Mucosa of descending colon (tissue), 3 donors: ENCODE measurements around the gene EMC10. TPM values are rescaled to one million over a fixed set of nuclear protein-coding genes. Genes with fewer than 3 reads are reported as not detected.
"Not testable (repeated sequence)": the region's sequence is repeated elsewhere in the genome, so short reads cannot be mapped to it uniquely, and the experiment has no call there.

Experiments
- ATAC-seq: fragments of 200-7000 bp; cut with Tn5 transposase; one replicate; pipeline ENCODE4 v1.9.1; 2020; ENCODE audit warnings: mild to moderate bottlenecking, moderate library complexity
- DNase-seq, 3 donors: peaks; one replicate each; pipeline ENCODE4 v3.0.0-alpha.2; 2020
- H3K36me3 ChIP-seq: fragments of 200-600 bp; one replicate; pipeline ENCODE4 v1.8.0; 2021; ENCODE audit warnings: low read depth, mild to moderate bottlenecking
- H3K4me1 ChIP-seq: fragments of 200-600 bp; one replicate; pipeline ENCODE4 v1.8.0; 2021; ENCODE audit warnings: low read depth, mild to moderate bottlenecking
- H3K4me3 ChIP-seq: fragments of 200-600 bp; one replicate; pipeline ENCODE4 v1.8.0; 2021; ENCODE audit warnings: mild to moderate bottlenecking
- H3K9me3 ChIP-seq: fragments of 200-600 bp; one replicate; pipeline ENCODE4 v1.8.0; 2021; ENCODE audit warnings: mild to moderate bottlenecking
- intact Hi-C, 2 donors: fragments of 100-400 bp; cut with DNase I in 1 of 2; cut with micrococcal nuclease in 1 of 2; formaldehyde crosslinking; loops; one replicate each; pipeline versions ENCODE4 v1.11.0 to v1.11.1; 2022; cut with DNase I, micrococcal nuclease
- total RNA-seq, 3 donors: library from RNA; stranded (reverse); fragmentation: NEBNext Ultra II Directional in 2 of 3; extraction: Animal tissue kit (Norgen Biotek cat#: 25700) in 2 of 3; gene quantifications; one replicate each; pipeline versions ENCODE4 v1.2.1 to v1.2.4, GENCODE V29; 2021 to 2023
- TF ChIP-seq, protein P1 (sequence below): fragments of 200-600 bp; IDR thresholded peaks from one replicate; pipeline ENCODE4 v1.8.0; 2022; ENCODE audit warnings: antibody characterized with exemption, mild to moderate bottlenecking
- donor health status: DM: no; HTN: no; CAD: no; lungs with moderate emphysema.
- donor health status: DM: no; HTN: no; CAD: no.
- donor health status: DM: no; HTN: yes; CAD: no.

The EMC10 gene
- total RNA-seq, 3 donors from 2014 or later: 79.6 to 121 (median 108) TPM

DNA sequence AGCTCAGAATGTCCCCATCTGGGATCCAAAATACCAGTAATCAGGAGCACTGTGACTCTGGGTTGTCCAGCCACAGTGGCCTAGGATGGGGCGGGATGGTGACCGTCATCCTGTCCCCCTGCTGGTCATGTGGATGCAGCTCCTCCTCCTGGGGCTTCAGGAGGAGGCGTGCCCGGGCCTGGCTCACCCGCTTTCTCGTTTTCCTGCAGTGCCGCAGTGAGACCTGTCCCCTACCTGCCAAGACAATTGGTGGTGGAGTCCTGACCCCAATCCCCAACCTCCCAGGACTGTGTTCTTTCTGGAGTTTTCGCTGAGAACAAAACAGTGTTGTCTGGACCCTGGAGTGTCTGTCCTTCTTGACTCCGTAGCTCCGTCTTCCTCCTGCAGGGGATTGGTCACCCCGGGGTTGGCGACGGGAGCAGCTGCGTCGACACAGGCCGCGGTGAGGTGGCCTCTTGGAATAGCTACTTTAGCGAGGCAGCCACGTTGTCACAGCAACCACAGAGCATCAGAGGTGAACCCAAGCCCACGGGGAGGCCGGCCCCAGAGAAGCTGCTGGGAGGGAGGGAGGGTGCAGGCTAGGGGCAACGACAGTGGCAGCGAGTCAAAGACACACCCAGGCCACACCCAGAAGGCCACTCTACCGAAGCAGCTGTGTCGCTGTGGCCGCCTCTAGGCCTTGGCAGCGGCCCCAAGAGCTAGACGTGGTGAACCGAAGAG is 10.2 kb upstream of the EMC10 start:
- TF ChIP-seq, protein P1, sequence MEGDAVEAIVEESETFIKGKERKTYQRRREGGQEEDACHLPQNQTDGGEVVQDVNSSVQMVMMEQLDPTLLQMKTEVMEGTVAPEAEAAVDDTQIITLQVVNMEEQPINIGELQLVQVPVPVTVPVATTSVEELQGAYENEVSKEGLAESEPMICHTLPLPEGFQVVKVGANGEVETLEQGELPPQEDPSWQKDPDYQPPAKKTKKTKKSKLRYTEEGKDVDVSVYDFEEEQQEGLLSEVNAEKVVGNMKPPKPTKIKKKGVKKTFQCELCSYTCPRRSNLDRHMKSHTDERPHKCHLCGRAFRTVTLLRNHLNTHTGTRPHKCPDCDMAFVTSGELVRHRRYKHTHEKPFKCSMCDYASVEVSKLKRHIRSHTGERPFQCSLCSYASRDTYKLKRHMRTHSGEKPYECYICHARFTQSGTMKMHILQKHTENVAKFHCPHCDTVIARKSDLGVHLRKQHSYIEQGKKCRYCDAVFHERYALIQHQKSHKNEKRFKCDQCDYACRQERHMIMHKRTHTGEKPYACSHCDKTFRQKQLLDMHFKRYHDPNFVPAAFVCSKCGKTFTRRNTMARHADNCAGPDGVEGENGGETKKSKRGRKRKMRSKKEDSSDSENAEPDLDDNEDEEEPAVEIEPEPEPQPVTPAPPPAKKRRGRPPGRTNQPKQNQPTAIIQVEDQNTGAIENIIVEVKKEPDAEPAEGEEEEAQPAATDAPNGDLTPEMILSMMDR: no peak
- Histone ChIP-seq H3K36me3 (no peaks in the 10 kb centered on the region), H3K4me3 (no peak overlapping the region), H3K9me3 (no peaks in the 10 kb centered on the region), H3K4me1 (no peaks in the 10 kb centered on the region)
- intact Hi-C loops: loop anchor here in 1 of 2 donors (10.0 kb wide), 1 partner anchor 101 kb away; the partner anchor contains the start of gene NAPSA
- ATAC-seq (peak; percentile 90), DNase-seq (peak; percentile 75 to 79 (median 76))

GRCh38 chr19:50466706-50467039 is 9.6 kb upstream of the EMC10 start:
- intact Hi-C loops: loop anchor here in 1 of 2 donors (10.0 kb wide), 1 partner anchor 102 kb away; the partner anchor contains the start of gene NAPSA
- DNase-seq (peak in 1 of 3 donors; percentile 29), ATAC-seq (no peak)
- H3K4me1 ChIP-seq: no peaks in the 10 kb centered on the region
- H3K36me3 ChIP-seq: no peaks in the 10 kb centered on the region
- TF ChIP-seq, protein P1: no peak
- H3K4me3 ChIP-seq: no peak overlapping the region
- no peaks in the 10 kb centered on the region for H3K9me3 ChIP-seq

DNA sequence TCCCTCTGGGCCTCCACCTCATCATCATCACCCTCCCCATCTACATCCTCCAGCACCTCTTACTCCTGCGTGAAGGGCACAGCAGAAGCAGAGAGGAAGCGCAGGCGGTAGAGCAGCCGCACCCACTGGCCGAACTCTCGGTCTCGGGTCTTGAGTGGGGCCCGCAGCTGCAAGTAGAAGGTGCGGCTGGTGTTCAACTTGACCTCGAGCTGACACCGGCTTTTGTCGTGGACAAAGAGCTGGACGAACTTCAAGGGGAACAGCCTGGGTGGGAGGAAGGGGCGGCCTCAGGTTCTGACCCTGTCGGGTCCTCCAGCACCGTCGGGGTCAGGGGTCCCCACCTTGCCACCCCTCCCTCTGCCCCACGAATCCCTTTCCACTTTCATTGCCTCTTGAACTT is 8.7 kb upstream of the EMC10 start:
- ATAC-seq: no peak
- no peaks in the 10 kb centered on the region for H3K4me1 ChIP-seq
- no peak for DNase-seq
- no peak overlapping the region for H3K4me3 ChIP-seq
- no peaks in the 10 kb centered on the region for H3K36me3 ChIP-seq
- intact Hi-C loops: loop anchor here in 1 of 2 donors (10.0 kb wide), 1 partner anchor 103 kb away; the partner anchor contains the start of gene NAPSA
- no peaks in the 10 kb centered on the region for H3K9me3 ChIP-seq
- TF ChIP-seq, protein P1: no peak

GRCh38 chr19:50468818-50469217 is 7.5 kb upstream of the EMC10 start:
- no peaks in the 10 kb centered on the region for H3K9me3 ChIP-seq
- ATAC-seq (no peak), DNase-seq (no peak)
- H3K4me1 ChIP-seq: no peaks in the 10 kb centered on the region
- no peak overlapping the region for H3K4me3 ChIP-seq
- H3K36me3 ChIP-seq: no peaks in the 10 kb centered on the region
- intact Hi-C loops: loop anchor here in 1 of 2 donors (10.0 kb wide), 1 partner anchor 104 kb away; the partner anchor contains the start of gene NAPSA
- TF ChIP-seq, protein P1: no peak

DNA sequence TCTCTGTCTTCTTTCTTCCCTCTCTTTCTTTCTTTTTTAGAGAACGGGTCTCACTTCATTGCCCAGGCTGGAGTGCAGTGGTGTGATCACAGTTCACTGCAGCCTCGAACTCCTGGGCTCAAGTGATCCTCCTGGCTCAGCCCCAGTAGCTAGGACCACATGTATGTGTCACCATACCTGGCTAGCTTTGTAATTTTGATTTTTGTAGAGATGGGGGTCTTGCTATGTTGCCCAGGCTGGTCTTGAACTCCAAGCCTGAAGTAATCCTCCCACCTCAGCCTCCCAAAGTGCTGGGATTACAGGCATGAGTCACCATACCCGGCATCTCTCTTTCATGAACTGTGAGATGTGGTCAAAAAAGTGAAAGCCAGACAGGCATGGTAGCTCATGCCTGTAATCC is 3.0 kb upstream of the EMC10 start:
- H3K9me3 ChIP-seq, intact Hi-C loops, H3K4me3 ChIP-seq, H3K4me1 ChIP-seq, DNase-seq, H3K36me3 ChIP-seq, ATAC-seq: not testable (repeated sequence)

DNA sequence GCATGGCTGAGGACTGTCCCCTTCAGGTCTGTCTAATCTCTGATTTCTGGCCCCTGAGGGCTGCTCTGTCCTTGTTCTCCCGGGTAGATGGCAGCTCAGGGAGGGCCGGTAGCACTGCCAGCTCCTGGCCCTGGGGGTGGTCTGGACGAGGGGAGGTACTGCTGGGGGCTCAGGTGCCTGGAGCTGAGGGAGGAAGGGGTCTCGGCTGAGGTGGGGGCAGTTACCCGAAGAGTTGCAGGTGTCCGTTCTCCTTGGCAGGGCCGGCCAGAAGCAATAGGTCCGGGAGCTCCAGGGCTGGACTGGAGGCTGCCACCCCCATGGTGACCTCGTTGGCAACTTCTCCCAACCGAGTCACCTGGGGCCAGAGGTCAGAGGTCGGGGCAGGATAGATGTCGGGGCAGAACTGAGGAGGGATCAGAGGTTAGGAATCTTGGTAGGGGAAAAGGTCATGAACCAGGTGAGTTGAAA is 1.2 kb upstream of the EMC10 start:
- DNase-seq (no peak), ATAC-seq (no peak)
- TF ChIP-seq, protein P1: no peak
- intact Hi-C loops: no loop called here
- H3K4me3 ChIP-seq: no peak overlapping the region
- no peaks in the 10 kb centered on the region for H3K9me3 ChIP-seq
- H3K36me3 ChIP-seq: no peaks in the 10 kb centered on the region
- peaks cover 10% of the 10 kb centered on the region for H3K4me1 ChIP-seq
